ENCODE measurements around the gene MSGN1.

DNA sequence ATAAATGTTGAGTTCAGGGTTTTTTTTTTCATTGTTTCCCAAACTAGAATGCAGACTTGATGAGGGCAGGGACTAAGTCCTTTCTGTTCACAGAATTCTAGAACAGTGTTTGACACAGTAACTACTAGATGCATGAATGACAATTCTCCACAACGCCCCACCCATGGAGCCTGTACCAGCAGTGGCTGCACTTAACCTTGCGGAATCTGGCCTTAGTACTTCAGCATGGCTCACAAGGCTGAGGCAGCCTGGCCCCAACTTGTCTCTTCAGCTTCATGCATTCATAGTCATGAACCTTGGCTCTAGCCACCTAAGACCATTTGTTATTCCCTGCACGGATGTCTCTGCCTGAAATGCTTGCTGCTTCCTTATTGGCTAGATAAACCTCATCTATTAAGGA lies 29.5 kb upstream of the MSGN1 start:
- TF ChIP-seq, protein P1, sequence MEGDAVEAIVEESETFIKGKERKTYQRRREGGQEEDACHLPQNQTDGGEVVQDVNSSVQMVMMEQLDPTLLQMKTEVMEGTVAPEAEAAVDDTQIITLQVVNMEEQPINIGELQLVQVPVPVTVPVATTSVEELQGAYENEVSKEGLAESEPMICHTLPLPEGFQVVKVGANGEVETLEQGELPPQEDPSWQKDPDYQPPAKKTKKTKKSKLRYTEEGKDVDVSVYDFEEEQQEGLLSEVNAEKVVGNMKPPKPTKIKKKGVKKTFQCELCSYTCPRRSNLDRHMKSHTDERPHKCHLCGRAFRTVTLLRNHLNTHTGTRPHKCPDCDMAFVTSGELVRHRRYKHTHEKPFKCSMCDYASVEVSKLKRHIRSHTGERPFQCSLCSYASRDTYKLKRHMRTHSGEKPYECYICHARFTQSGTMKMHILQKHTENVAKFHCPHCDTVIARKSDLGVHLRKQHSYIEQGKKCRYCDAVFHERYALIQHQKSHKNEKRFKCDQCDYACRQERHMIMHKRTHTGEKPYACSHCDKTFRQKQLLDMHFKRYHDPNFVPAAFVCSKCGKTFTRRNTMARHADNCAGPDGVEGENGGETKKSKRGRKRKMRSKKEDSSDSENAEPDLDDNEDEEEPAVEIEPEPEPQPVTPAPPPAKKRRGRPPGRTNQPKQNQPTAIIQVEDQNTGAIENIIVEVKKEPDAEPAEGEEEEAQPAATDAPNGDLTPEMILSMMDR (IDR thresholded peaks at IDR 0.05), result no peak
- no peak for TF ChIP-seq POLR2A (IDR thresholded peaks at IDR 0.05)

Measured in Peyer's patch (tissue), 4 donors.